GM18870 (cell line): ENCODE data around the gene MTMR3.

Experiments
- ATAC-seq: cut with Tn5 transposase; IDR thresholded peaks from one replicate; pipeline ENCODE4 v1.9.1; 2021; ENCODE audit warnings: moderate library complexity; ENCODE audit not compliant: unreplicated experiment

Gene MTMR3

DNA sequence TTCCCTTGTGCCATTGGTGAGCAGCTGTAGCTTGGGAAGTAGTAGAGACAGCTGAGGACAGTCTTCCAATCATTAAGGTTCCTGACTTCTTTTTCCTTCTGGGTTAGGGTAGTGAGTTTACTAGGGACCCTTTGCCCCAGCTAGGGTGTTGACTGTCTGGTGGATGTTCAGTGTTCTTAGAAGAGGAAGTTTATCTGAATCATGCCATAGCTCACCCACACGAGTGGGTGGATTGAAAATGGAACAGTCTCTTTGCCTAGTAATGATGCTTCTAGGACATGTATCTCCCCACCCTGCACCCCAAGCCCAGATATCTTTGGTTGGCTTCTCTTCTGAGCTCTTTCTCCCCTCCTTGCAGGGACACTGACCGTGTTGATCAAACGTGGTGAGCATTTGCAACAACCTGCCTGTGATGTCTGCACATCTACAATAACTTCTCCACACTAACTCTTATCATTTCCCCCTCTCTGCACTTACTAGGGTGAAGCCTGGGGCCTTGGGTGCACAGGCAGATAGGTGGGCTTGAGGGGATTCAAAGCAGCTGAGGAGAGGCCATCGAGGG, 140.2 kb downstream of the MTMR3 start:
- no peak for ATAC-seq

DNA sequence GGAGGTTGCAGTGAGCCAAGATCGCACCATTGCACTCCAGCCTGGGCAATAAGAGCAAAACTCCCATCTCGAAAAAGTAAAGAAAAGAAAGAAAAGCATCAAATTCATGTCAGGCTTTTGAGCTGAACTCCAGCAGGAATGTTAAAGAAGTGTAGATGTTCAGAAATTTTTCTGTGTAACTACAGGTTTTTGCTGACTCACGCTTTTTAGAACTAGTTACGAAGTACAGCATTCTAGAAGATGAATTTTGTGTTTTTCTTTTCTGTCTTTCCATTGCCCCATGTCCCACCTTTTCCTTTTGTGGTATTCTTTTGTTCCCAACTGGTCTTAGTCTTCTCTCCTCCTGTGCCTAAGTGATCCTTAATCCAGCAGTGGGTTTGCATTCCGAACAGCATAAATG, 141.3 kb downstream of the MTMR3 start:
- ATAC-seq, result no peak

DNA sequence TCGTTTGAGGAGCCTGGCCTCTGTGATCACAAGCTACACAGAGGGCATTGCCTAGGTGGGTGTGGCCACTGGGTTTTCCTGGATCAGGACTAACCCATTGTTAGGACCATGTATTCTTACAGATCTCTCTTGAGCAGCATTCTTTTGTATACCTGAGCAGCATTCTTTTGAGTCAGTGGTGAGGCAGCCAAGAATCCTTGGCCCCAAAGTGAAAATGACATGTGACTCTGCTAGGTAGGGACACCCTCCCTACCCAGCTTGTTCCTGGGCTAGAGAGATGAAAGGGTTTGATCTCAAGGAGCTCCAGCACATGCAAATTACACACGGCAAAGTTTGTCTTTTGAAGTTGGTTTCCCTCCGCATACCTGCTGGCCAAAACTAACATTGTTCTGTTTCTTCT, 142.2 kb downstream of the MTMR3 start:
- no peak for ATAC-seq

DNA sequence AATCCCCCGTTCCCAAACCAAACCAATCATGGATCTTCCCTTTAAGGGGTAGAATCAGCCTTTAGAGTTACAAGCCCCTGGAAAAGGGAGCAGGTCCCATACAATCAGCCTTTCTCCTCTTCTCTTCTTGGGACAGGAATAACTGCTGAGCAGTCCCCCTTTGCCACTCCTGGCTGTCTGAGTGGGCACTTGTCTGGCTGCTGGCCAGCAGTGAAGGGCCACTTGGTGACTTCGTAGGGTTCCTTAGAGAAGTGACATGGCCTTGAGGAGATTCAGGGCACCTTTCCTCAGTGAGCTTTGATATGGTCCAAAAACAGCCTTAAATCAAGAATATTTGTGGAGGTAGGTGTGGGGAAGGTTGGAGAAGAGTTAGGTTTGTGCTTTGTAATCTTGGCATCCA, 143.8 kb downstream of the MTMR3 start:
- ATAC-seq, result no peak

DNA sequence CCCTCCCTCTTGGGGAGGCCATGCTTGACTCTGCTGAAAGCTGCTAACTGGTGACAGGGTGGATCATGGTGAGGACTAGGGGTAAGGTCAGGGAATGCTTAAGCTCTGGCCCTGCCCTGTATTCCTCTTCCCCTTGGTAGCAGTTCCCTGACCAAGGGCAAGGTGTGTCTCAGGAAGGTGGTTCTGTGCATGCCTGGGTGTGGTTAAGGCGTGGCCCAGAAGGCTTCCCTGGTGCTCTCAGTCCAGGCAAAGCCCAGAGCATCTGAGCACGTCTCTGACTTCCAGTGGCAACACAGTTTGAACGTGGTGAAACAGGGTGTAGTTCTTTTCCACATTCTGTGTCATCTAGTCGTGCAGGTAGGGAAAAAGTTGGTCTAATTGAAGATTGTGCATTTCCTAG, 144.2 kb downstream of the MTMR3 start:
- ATAC-seq, result no peak

DNA sequence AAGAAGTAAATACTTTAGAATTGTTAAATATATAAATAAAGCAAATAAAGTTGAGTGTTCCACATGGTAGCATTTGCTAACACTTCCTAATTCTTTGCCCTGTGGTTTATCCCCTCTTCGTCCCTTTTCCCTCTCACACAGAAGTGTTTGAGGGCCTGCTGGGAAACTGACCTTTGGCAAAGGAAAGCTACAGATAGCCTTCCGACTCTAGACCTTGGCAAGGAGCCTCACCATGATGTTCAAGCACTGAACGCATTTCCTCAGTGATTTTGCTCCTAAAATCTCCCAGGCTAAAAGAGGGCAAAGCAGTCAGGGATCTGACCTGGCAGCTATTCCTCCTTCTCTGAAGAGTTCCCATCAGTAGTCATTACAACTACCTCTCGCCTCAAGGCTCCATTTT, 144.8 kb downstream of the MTMR3 start:
- no peak for ATAC-seq

DNA sequence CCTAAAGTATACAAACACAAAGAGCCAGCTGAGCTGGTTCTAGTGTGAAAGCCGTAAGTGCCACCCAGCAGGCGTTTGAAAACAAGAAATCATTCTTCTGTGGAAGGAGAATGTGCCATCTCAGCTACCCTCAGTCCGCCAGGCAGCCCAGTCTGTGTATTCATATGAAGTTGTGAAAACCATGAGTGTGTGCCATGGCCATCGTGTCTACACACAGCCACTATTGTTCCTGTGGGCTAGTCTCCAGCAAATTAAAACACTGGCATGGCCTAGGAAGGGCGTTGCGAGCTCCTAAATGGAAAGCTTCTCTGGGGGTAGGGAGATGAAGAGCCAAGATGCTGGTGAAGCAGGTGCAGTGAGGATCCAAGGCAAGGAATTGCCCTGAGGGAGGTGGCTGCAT, 145.8 kb downstream of the MTMR3 start:
- ATAC-seq, result no peak

DNA sequence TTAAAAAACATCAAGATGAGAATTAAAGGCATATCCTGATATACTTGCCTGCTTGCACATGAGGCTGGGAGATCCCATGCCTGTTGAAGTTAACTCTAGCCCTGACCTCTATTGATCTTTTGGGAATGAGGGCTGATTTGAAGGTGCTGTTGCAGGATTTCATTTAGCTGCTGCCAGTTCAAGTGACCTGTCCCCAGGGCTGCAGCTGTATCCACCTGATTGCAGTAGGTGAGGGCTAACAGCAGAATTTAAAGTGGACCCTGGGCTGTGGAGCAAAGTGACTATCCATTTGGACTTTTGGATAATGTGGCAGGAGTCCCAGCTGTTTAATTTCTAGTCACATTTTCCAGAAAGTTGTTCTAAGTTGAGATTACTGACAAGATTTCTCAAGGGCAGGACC, 146.5 kb downstream of the MTMR3 start:
- ATAC-seq, result no peak

DNA sequence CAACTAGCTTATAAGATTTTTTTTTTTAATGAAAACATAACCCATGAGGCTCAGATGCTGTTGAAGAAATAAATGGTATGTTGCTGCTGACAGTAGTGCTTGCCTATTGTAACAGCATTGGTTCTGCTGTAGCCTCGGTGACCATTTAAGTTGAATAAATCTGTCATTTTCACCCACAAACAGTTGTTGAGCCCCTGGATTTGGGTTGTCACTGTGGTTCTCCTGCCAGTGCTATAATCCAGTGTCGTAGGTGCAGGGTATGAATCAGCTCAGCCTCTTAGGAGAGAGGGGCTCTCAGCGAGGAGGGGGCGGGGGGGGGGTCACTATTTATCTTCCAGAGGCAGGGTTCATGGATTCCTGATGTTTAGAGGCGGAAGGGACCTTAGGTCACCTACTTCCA, 147.4 kb downstream of the MTMR3 start:
- no peak for ATAC-seq

DNA sequence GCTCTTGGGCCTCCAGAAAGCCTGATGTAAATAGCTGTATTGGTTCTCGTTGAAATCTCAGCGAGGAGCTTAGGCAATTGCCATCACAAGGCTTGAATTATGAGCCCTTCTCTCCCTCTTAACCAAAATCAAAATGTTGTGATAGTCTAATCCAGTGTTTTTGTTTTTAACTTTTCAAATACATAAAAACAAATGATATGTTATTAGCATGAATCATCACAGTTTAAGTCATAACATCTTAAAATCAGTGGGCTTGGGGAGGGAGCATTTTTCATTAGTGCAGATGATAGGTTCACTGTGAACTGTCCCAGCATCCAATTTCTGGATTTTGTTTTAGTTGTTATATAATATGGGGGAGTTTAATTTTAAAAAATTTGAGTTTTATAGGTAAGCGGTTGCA, 148.4 kb downstream of the MTMR3 start:
- no peak for ATAC-seq

DNA sequence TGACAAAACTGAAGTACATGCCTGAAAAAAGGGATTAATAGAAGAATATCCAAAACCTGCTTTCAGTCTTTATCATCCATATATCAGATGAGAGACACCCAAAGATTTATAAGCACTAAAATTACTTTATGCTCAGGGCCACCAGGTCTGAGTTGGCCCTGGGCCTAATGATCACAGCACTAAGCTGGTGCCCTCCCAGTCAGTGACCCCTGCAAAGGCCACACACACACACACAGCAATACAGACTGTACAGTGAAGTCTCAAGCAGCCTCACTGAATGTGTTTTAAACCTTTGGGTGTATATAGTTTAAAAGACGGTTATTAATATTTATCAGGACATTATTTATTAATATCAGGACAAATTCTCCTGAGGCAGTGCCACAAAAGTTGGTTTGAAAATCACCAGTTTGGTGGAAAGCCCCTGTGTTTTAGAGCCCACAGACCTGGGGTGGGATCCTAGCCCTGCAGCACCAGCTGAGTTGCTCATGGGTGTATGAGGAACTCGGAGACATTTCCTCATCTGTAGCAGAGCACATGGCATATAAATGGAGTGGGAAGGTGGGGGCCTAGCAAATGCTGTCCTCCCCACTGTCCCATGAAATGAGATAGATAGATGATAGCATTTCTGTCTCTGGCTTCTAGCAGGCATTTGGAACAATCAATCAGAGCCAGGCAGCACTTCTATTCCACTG, 148.9 kb downstream of the MTMR3 start:
- ATAC-seq, result no peak

DNA sequence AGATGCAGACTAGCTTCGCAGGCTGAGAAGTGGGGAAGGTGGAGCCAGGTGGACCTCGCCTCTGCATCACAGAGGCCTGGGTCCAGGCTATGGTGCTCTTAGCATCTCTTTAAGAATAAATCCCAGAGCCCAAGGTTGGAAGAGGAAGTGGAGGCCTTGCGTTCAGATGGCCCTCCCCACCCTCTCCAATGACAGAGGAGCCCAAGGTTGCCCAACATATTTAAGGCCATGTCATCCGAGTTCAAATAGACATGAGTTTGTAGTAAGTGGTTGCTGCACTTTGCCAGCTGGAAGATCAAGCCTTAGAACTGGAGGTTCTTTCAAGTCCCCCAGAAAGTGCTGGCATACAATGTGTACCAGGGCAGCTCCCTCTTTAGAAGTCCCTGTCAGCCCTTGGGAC, 150.2 kb downstream of the MTMR3 start:
- ATAC-seq, result no peak

DNA sequence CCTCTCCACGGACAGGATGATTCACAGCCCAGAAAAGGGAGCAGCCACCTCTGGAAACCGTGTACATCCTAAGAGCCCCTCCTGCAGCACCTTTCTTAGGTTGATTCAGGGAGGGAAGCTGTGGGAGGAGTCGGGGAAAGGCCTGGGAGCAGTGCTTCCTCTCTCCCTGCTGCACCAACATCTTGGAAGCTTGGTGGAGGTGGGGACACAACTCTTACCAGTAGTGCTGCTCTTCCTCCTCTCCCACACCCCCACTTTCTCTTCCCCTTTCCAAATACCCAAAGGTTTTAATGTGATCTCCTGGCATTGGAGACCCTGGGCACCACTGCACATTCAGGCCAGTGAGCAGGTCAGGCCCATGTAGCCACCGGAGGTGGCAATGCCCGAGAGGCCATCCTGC, 150.9 kb downstream of the MTMR3 start:
- no peak for ATAC-seq

DNA sequence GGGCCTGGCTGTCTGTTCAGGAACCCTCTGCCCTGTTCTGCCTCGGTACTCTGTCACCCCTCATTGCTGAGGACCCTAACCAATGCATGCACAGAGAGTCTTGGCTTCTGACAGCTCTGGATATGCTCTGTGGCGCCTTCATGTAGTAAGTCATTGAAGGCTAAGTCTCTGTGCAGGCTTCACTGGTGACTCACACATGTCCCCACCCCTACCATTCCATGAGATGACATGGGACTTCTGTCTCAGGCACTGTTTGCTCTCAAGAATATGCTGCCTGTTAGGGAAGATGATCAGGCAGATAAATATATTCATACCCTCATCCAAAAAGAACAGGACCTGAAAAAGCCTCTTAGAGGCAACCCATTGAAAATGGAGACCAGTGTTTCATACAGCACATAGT, 153.7 kb downstream of the MTMR3 start:
- ATAC-seq, result no peak

DNA sequence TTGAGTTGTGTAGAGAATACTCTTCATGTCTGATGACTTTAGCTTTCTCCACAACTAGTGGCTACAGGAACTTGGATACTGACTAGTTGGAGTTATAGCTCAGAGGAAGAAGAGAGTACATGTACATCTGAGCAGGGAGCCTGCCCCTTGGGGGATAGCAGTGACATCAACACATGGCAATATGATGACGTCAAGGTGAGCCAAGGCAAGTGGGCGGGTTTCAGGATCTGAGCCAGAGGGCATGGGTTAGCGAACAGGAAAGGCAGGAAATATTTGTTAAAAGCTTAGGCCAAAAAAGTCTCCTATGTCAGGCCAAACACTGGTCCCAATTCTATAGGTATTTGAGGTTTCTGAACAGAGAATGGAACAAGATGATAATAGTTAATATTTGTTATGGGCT, 155.2 kb downstream of the MTMR3 start:
- no peak for ATAC-seq

DNA sequence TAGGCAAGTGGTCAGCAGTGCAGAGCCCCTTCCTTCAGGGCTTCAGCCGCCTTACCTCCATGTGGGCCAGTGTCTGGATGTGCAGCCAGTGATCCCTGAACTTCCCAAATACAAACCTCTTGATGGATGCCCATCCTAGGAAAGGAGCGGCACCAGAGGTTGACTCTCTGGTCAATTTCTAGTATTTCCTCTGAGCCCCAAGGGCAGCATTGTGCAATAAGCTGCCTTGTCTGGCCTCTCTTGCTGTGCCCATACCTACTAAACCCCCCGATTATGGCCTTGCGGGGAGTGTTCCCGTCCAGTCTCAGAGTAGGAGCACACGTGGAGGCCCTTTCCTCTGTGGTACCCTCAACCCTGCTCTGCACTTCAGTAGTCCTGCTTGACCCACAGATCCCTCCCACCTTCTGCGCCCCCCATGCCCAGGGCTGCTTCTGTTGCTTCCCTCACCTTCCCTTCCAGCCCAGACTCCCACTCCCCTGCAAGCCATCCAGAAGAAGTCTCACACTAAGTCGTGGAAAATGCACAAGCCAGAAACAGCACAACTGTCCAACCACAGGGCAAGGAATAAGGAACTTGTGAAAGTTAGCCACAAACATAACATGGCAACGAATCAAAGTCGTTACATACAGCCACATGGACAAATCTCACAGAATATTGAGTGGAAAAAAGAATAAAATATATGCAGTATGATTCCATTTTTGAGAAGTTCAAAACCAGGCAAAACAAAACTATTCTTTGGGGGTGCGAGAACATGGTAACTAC, 157.7 kb downstream of the MTMR3 start:
- ATAC-seq, result no peak

DNA sequence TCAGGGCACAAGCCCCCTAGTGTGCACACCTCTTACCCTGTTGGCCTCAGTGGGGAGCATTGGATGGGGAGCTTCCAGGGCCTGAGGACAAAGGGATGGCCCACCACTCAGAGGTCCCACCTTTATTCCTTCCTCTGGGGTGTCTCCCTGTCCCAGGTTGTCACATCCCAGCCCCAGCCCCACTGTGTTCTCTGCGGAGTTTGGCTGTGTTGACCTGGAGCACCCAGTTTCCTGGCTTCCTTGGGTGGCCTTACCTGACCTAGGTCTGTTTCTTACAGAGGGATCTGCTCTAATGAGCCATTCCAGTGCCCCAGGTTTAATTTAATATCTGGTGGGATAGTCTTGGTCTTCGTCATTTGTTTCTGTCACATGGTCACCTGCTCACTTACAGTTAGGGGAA, 158.5 kb downstream of the MTMR3 start:
- no peak for ATAC-seq

DNA sequence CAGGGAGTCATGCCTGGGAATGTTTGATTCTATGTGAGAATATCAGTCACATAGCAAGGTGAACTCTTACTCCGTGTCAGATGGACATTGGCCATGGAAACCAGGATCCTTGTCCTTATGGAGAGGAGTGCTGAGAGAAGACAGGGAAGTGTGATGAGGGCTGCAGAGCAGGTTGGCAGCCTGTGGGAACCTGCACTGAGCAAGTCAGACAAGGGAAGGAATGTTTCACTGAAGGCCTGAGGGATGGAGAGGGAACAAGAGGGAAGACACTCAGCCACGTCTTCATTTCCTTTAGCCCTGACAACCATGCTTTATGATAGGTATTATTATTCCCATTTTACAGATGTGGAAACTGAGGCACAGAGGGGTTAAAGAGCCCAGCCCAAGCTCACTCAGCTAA, 158.9 kb downstream of the MTMR3 start:
- ATAC-seq, result no peak

DNA sequence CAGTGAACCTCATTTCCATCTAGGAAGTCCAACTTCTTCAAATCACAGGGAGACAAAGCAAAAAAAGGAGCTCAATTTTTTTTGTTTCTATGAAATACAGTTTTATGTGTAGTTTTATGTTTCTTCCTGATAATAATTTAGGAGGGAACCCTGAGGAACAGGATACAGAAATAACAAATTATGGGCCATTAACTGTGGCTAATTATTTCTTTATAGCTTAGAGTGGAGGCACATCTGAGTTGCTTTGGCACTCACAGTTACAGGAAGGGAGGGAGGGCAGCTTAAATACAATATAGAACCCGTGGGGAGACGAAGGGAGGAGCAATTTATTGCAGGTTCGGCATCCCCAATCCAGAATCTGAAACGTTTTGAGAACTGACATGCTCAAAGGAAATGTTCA, 160.2 kb downstream of the MTMR3 start:
- no peak for ATAC-seq

DNA sequence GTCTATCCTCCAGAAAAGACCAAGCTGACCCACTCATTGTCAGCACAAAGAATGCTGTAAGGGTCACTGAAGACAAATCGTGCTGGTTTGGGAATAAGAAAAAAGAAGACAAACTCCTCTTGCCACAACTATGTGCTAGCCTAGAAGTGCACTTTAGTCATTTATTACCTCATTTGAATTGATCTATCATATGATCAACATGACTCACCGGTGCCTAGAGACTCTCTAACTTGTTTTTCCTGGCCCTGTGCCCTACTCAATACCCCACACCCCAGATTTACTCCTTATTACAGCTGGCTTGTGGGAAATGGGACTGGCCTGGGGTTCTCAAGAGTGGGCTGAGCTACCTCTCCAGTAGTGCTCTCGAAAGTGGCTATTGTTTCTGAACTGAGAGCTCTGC, 161.4 kb downstream of the MTMR3 start:
- ATAC-seq, result no peak

DNA sequence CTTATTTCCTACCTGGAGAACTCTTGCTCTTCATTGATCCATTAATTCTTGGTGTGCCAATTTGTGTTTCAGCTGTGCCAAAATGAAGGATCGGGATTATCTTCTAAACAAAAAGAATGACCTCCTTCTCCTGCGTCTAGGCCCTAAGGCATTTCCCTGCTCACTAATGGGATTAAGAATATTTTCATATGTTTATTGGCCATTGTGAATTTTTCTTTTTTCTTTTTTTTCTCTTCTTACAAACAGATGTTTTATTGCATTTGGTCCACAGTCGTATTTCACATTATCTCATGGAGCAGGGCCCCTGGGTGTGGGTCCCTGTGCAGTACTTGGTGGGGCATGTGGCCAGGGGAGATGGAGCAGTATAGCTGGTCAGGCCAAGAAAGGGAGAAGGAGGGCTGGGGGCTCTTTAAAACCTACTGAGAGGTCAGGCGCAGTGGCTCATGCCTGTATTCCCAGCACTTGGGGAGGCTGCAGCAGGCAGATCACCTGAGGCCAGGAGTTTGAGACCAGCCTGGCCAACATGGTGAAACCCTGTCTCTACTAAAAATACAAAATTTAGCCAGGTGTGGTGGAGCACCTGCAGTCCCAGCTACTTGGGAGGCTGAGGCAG, 162.0 kb downstream of the MTMR3 start:
- ATAC-seq, result no peak

DNA sequence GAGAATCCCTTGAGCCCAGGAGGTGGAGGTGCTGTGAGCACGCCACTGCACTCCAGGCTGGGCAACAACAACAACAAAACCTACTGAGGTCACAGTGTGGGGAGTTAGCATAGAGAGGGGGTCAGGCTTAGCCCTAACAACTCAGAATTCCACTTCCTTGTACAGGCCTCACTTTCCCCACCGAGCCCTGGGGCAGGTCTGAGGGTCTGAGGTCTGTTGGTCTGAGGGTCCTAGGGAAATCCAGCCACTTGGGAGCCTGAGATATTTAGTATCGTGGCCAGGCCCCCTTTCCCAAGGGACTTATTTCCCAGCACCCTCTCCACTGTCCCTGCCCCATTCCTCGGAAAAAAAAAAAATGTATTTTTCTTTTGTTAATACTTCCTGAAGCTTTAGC, 162.5 kb downstream of the MTMR3 start:
- ATAC-seq, result no peak
